HG03342 (cell line): ENCODE measurements around the gene CLEC18B.
A peak's percentile ranks its signal among the peaks of the same experiment; 100 is the strongest.
"Not testable (repeated sequence)": the region's sequence is repeated elsewhere in the genome, so short reads cannot be mapped to it uniquely, and the experiment has no call there.

Experiments
- ATAC-seq: cut with Tn5 transposase; IDR thresholded peaks from one replicate; pipeline ENCODE4 v1.9.1; 2021; ENCODE audit warnings: mild to moderate bottlenecking, moderate library complexity; ENCODE audit not compliant: unreplicated experiment

CLEC18B gene

GRCh38 chr16:74446866-74447265 lies 25.6 kb upstream of the CLEC18B start:
- ATAC-seq = no peak

GRCh38 chr16:74443624-74444346 lies 22.5 kb upstream of the CLEC18B start:
- ATAC-seq = not testable (repeated sequence)

GRCh38 chr16:74439685-74440084 lies 18.4 kb upstream of the CLEC18B start:
- no peak for ATAC-seq

GRCh38 chr16:74438492-74438979 lies 17.3 kb upstream of the CLEC18B start:
- ATAC-seq = no peak

- ATAC-seq = no peak
Observed at GRCh38 chr16:74431516-74431915, 10.2 kb upstream of the CLEC18B start.

- peak; percentile 73 for ATAC-seq
Observed at GRCh38 chr16:74430036-74430712, 8.9 kb upstream of the CLEC18B start.

- ATAC-seq = not testable (repeated sequence)
Observed at GRCh38 chr16:74428493-74428892, 7.2 kb upstream of the CLEC18B start.

GRCh38 chr16:74425751-74426150 lies 4.5 kb upstream of the CLEC18B start:
- not testable (repeated sequence) for ATAC-seq

- ATAC-seq = not testable (repeated sequence)
Observed at GRCh38 chr16:74423721-74424120, 2.4 kb upstream of the CLEC18B start.

- not testable (repeated sequence) for ATAC-seq
Observed at GRCh38 chr16:74422086-74422485, 808 bp upstream of the CLEC18B start.

GRCh38 chr16:74421482-74421785 lies 156 bp upstream of the CLEC18B start:
- not testable (repeated sequence) for ATAC-seq

- ATAC-seq = not testable (repeated sequence)
Observed at GRCh38 chr16:74419811-74420210, 1.5 kb downstream of the CLEC18B start.

- ATAC-seq = not testable (repeated sequence)
Observed at GRCh38 chr16:74417897-74418296, 3.4 kb downstream of the CLEC18B start.

- ATAC-seq = not testable (repeated sequence)
Observed at GRCh38 chr16:74413920-74414319, 7.4 kb downstream of the CLEC18B start.

- not testable (repeated sequence) for ATAC-seq
Observed at GRCh38 chr16:74413485-74413884, 7.8 kb downstream of the CLEC18B start.

GRCh38 chr16:74412775-74413390 lies 8.4 kb downstream of the CLEC18B start:
- not testable (repeated sequence) for ATAC-seq

- not testable (repeated sequence) for ATAC-seq
Observed at GRCh38 chr16:74412138-74412774, 9.0 kb downstream of the CLEC18B start.

GRCh38 chr16:74410981-74411380 lies 10.3 kb downstream of the CLEC18B start:
- not testable (repeated sequence) for ATAC-seq

GRCh38 chr16:74410057-74410957 lies 11.0 kb downstream of the CLEC18B start:
- not testable (repeated sequence) for ATAC-seq
